COLO829 (cell line): ENCODE measurements around the gene SALL1.

Experiments used
- DNase-seq: peaks from one replicate; pipeline ENCODE4 v3.0.0; 2012; ENCODE audit warnings: low spot score

The SALL1 gene

GRCh38 chr16:51111759-51112158, 39.3 kb downstream of the SALL1 start:
- DNase-seq, result no peak

- DNase-seq, result no peak
These were observed 40.3 kb downstream of the SALL1 start for GRCh38 chr16:51110700-51111157.

- DNase-seq, result no peak
These were observed 41.9 kb downstream of the SALL1 start for GRCh38 chr16:51109173-51109572.

GRCh38 chr16:51107742-51108141, 43.3 kb downstream of the SALL1 start:
- DNase-seq, result no peak

GRCh38 chr16:51106535-51106934, 44.5 kb downstream of the SALL1 start:
- no peak for DNase-seq

GRCh38 chr16:51103590-51103989, 47.5 kb downstream of the SALL1 start:
- no peak for DNase-seq

- DNase-seq, result no peak
These were observed 53.3 kb downstream of the SALL1 start for GRCh38 chr16:51097729-51098128.

GRCh38 chr16:51095890-51096626, 55.0 kb downstream of the SALL1 start:
- no peak for DNase-seq

- no peak for DNase-seq
These were observed 55.8 kb downstream of the SALL1 start for GRCh38 chr16:51095084-51095881.

- no peak for DNase-seq
These were observed 57.3 kb downstream of the SALL1 start for GRCh38 chr16:51093726-51094280.
